H9 (cell line): ENCODE measurements around the gene ADGRL2. TPM values are rescaled to one million over a fixed set of nuclear protein-coding genes. Genes with fewer than 3 reads are reported as not detected.

Source experiments
- DNase-seq: peaks from one replicate; pipeline ENCODE4 v3.0.0-alpha.2; 2017
- H2AFZ ChIP-seq: one replicate; pipeline ENCODE4 v1.6.1; 2013; ENCODE audit warnings: mild to moderate bottlenecking, low read length, control low read depth, moderate library complexity
- H2AK5ac ChIP-seq: 2 replicates; pipeline ENCODE4 v1.6.1; 2013; ENCODE audit warnings: low read length, control low read depth, mixed read lengths; ENCODE audit not compliant: insufficient read length
- H2BK120ac ChIP-seq: one replicate; pipeline ENCODE4 v1.6.1; 2013; ENCODE audit warnings: low read depth, mild to moderate bottlenecking, low read length, control low read depth, inconsistent platforms; ENCODE audit not compliant: poor library complexity, severe bottlenecking
- H2BK12ac ChIP-seq: 2 replicates; pipeline ENCODE4 v1.6.1; 2013; ENCODE audit warnings: low read length, control low read depth, mixed read lengths, low read depth; ENCODE audit not compliant: insufficient read length
- H2BK15ac ChIP-seq: 2 replicates; pipeline ENCODE4 v1.6.1; 2013; ENCODE audit warnings: low read depth, low read length, control low read depth
- H2BK20ac ChIP-seq: one replicate; pipeline ENCODE4 v1.6.1; 2013; ENCODE audit warnings: low read depth, mild to moderate bottlenecking, low read length, control low read depth, inconsistent platforms; ENCODE audit not compliant: poor library complexity, severe bottlenecking
- H2BK5ac ChIP-seq: 2 replicates; pipeline ENCODE4 v1.6.1; 2013; ENCODE audit warnings: low read length, control low read depth, mixed read lengths; ENCODE audit not compliant: insufficient read length
- H3K14ac ChIP-seq: 2 replicates; pipeline ENCODE4 v1.6.1; 2013; ENCODE audit warnings: low read length, control low read depth; ENCODE audit not compliant: insufficient read depth
- H3K18ac ChIP-seq: 2 replicates; pipeline ENCODE4 v1.6.1; 2013; ENCODE audit warnings: low read depth, mild to moderate bottlenecking, mixed read lengths, low read length, control low read depth; ENCODE audit not compliant: insufficient read length
- H3K23ac ChIP-seq: 2 replicates; pipeline ENCODE4 v1.6.1; 2013; ENCODE audit warnings: low read length, control low read depth, mixed read lengths, low read depth; ENCODE audit not compliant: insufficient read length
- H3K23me2 ChIP-seq: 2 replicates; pipeline ENCODE4 v1.6.1; 2013; ENCODE audit warnings: low read depth, mild to moderate bottlenecking, mixed read lengths, low read length, control low read depth; ENCODE audit not compliant: insufficient read length, poor library complexity, severe bottlenecking
- H3K27ac ChIP-seq: 2 replicates; pipeline ENCODE4 v1.5.1; 2013; ENCODE audit warnings: low read length, control low read depth, mixed read lengths, low read depth; ENCODE audit not compliant: insufficient read length
- H3K27me3 ChIP-seq: 2 replicates; pipeline ENCODE4 v1.6.1; 2013; ENCODE audit warnings: low read length, control low read depth, inconsistent platforms; ENCODE audit not compliant: insufficient read depth
- H3K4ac ChIP-seq: 2 replicates; pipeline ENCODE4 v1.6.1; 2013; ENCODE audit warnings: low read depth, mild to moderate bottlenecking, control low read depth, inconsistent platforms, low read length, moderate library complexity
- H3K4me1 ChIP-seq: 2 replicates; pipeline ENCODE4 v1.6.1; 2013; ENCODE audit warnings: low read length, control low read depth, inconsistent platforms; ENCODE audit not compliant: insufficient read depth
- H3K4me2 ChIP-seq: 2 replicates; pipeline ENCODE4 v1.6.1; 2013; ENCODE audit warnings: low read length, control low read depth, mixed read lengths; ENCODE audit not compliant: insufficient read length, insufficient read depth
- H3K56ac ChIP-seq: 2 replicates; pipeline ENCODE4 v1.6.1; 2013; ENCODE audit warnings: low read depth, mild to moderate bottlenecking, mixed read lengths, low read length, control low read depth; ENCODE audit not compliant: insufficient read length
- H3K79me1 ChIP-seq: 2 replicates; pipeline ENCODE4 v1.6.1; 2013; ENCODE audit warnings: low read depth, mild to moderate bottlenecking, moderate library complexity, low read length, control low read depth, inconsistent platforms; ENCODE audit not compliant: insufficient read depth, poor library complexity, severe bottlenecking
- H3K79me2 ChIP-seq: 2 replicates; pipeline ENCODE4 v1.6.1; 2013; ENCODE audit warnings: low read length, control low read depth, inconsistent platforms; ENCODE audit not compliant: insufficient read depth
- H3K9ac ChIP-seq: 2 replicates; pipeline ENCODE4 v1.6.1; 2013; ENCODE audit warnings: low read length, control low read depth, mixed read lengths; ENCODE audit not compliant: insufficient read length; ENCODE audit errors: extremely low read depth
- H3K9me3 ChIP-seq: one replicate; pipeline ENCODE4 v1.6.1; 2013; ENCODE audit warnings: low read depth, low read length, inconsistent platforms; ENCODE audit not compliant: control insufficient read depth
- H3T11ph ChIP-seq: one replicate; pipeline ENCODE4 v1.6.1; 2013; ENCODE audit warnings: mild to moderate bottlenecking, low read length, control low read depth, inconsistent platforms
- H4K20me1 ChIP-seq: one replicate; pipeline ENCODE4 v1.6.1; 2013; ENCODE audit not compliant: control insufficient read depth, insufficient read length, insufficient read depth
- H4K5ac ChIP-seq: 2 replicates; pipeline ENCODE4 v1.6.1; 2013; ENCODE audit warnings: low read depth, mild to moderate bottlenecking, mixed read lengths, low read length, control low read depth; ENCODE audit not compliant: insufficient read length
- H4K8ac ChIP-seq: replicated peaks from 2 replicates; pipeline ENCODE4 v1.6.1; 2013; ENCODE audit warnings: low read length, control low read depth, mixed read lengths, low read depth; ENCODE audit not compliant: insufficient read length
- H4K91ac ChIP-seq: 2 replicates; pipeline ENCODE4 v1.6.1; 2013; ENCODE audit warnings: low read depth, mild to moderate bottlenecking, moderate library complexity, mixed read lengths, low read length, control low read depth; ENCODE audit not compliant: insufficient read length
- H3K27ac Mint-ChIP-seq, 3 experiments: 2 replicates in 2 of 3; 3 replicates in 1 of 3; pipeline ENCODE4 v1.8.0; 2020 to 2021; ENCODE audit warnings: mixed read lengths in 3 of 3, mild to moderate bottlenecking in 1 of 3, moderate library complexity in 1 of 3
- H3K27me3 Mint-ChIP-seq: 2 replicates; pipeline ENCODE4 v1.8.0; 2021; ENCODE audit warnings: low read depth, mild to moderate bottlenecking, moderate library complexity, mixed read lengths
- H3K36me3 Mint-ChIP-seq, 3 experiments: 2 replicates in 2 of 3; 3 replicates in 1 of 3; pipeline ENCODE4 v1.8.0; 2020 to 2021; ENCODE audit warnings: low read depth in 3 of 3, mixed read lengths in 3 of 3; ENCODE audit not compliant: insufficient read depth in 1 of 3
- H3K4me1 Mint-ChIP-seq, 2 experiments: 2 replicates each; pipeline ENCODE4 v1.8.0; 2020; ENCODE audit warnings: mixed read lengths in 2 of 2
- H3K4me3 Mint-ChIP-seq, 2 experiments: 2 replicates in 1 of 2; 3 replicates in 1 of 2; pipeline ENCODE4 v1.8.0; 2020 to 2021; ENCODE audit warnings: mild to moderate bottlenecking in 2 of 2, mixed read lengths in 2 of 2, moderate library complexity in 1 of 2
- H3K9me3 Mint-ChIP-seq, 2 experiments: 2 replicates in 1 of 2; 3 replicates in 1 of 2; pipeline ENCODE4 v1.8.0; 2020; ENCODE audit warnings: mild to moderate bottlenecking in 2 of 2, mixed read lengths in 2 of 2, moderate library complexity in 1 of 2
- CTCF ChIP-seq: fragments of 200-600 bp; sonication (generic); conservative IDR thresholded peaks from 3 replicates; pipeline ENCODE4 v1.8.0; 2021; ENCODE audit warnings: antibody characterized with exemption, mild to moderate bottlenecking
- WGBS: extraction: QIAGEN DNeasy Blood & Tissue Kit; methylation state at CpG from one replicate; pipeline ENCODE4 v1.1.7; 2013; ENCODE audit warnings: missing lambda C conversion rate, low lambda C conversion rate, mixed read lengths; ENCODE audit not compliant: insufficient read length; ENCODE audit errors: extremely low coverage; 5-methylcytosine and 5-hydroxymethylcytosine counted together
- total RNA-seq: library from RNA; stranded (reverse); gene quantifications from 2 replicates; pipeline ENCODE4 v1.2.1, GENCODE V29; 2021

The ADGRL2 gene
- total RNA-seq, 1 experiment from 2014 or later: 119 TPM

GRCh38 chr1:81989524-81989923, 188.8 kb downstream of the ADGRL2 start:
- Histone ChIP-seq H3K23ac (no peak overlapping the region), H3K9ac (no peak overlapping the region), H2BK15ac (no peak overlapping the region), H3K4ac (no peak overlapping the region), H3K4me2 (no peak overlapping the region), H2AFZ (no peak overlapping the region), H3K9me3 (no peaks in the 10 kb centered on the region), H3K14ac (no peak overlapping the region), H3K27ac (no peak overlapping the region), H3K56ac (no peak overlapping the region), H3K27me3 (no peaks in the 10 kb centered on the region), H3K79me2 (no peaks in the 10 kb centered on the region), H2BK120ac (no peak overlapping the region), H3T11ph (no peak overlapping the region), H4K20me1 (no peaks in the 10 kb centered on the region), H2AK5ac (no peak overlapping the region), H3K79me1 (no peaks in the 10 kb centered on the region), H3K4me1 (no peaks in the 10 kb centered on the region), H2BK5ac (no peak overlapping the region), H4K91ac (no peak overlapping the region), H3K23me2 (no peaks in the 10 kb centered on the region), H4K8ac (no peak overlapping the region), H3K18ac (no peak overlapping the region), H2BK12ac (no peak overlapping the region), H4K5ac (no peak overlapping the region), H2BK20ac (no peak overlapping the region)
- WGBS: no CpG with 5 or more reads among the region's 1 CpG
- H3K9me3 Mint-ChIP-seq: no peaks in the 10 kb centered on the region
- peaks cover 0 to 6% of the 10 kb centered on the region in 2 experiments; a peak in 2 of 4 replicates for H3K4me1 Mint-ChIP-seq
- DNase-seq: no peak
- TF ChIP-seq CTCF: no peak
- no peaks in the 10 kb centered on the region for H3K27me3 Mint-ChIP-seq
- peaks cover 17 to 55% (median 48%) of the 10 kb centered on the region in 3 experiments; a peak in 6 of 7 replicates for H3K36me3 Mint-ChIP-seq
- 0 out of 7 replicates have a peak overlapping the region, but pooled peaks of 1 of the 3 experiments have one; percentile 28 for H3K27ac Mint-ChIP-seq
- no peak overlapping the region for H3K4me3 Mint-ChIP-seq
